ACHN (cell line): Measurements from ENCODE around the gene IL4.

Source experiments
- DNase-seq: peaks from one replicate; pipeline ENCODE4 v3.0.0-alpha.2; 2015
- in situ Hi-C: cut with HindIII; loops from 2 replicates; pipeline ENCODE4 v1.10.0; 2017; ENCODE audit warnings: low sequenced_read_pairs, low pct_ligation_motif_present, low pct_unique_long_range_greater_than_20kb

The IL4 gene

DNA sequence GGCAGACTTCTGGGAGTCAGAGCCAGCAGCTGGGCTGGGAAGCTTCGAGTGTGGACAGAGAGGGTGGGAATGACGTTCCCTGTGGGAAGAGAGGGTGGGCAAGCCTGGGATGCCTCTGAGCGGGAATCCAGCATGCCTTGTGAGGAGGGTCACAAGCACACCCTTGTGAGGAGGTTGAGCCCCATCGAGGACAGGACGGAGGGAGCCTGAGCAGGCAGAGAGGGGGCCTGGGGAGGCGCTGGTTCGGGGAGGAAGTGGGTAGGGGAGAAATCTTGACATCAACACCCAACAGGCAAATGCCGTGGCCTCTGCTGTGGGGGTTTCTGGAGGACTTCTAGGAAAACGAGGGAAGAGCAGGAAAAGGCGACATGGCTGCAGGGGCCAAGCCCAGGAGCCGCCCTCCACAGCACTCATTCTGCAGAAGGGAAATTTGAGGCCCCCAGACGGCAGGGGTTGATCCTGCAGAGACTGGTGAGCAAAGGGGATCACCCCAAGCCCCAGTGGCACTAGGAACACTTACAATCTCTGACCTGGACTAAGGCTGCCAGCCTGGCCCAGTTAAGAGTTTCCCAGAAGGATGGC, 16.9 kb upstream of the IL4 start:
- in situ Hi-C loops, result no loop called here
- no peak for DNase-seq

DNA sequence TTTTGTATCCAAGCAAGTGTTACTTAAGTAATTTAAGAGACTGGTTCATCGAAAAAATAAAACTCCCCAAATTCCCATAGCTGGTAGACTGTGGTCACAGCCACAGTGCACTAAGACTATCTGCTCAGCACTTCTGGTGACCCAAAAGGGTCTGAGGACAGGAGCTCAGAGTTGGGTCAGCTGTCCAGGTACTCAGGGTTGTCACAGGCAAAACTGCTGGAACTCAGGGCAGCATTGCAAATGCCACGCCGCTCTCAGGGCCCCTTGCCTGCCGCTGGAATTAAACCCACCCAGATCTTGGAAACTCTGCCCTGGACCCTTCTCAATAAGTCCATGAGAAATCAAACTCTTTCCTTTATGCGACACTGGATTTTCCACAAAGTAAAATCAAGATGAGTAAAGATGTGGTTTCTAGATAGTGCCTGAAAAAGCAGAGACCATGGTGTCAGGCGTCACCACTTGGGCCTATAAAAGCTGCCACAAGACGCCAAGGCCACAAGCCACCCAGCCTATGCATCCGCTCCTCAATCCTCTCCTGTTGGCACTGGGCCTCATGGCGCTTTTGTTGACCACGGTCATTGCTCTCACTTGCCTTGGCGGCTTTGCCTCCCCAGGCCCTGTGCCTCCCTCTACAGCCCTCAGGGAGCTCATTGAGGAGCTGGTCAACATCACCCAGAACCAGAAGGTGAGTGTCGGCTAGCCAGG, 16.0 kb upstream of the IL4 start, which contains the start of gene IL13:
TSS of gene IL13 (plus strand) at position 498 of the 705 bp plus-strand sequence. CDS start at position 512, 14 bp downstream.
- no peak for DNase-seq
- in situ Hi-C loops, result no loop called here

DNA sequence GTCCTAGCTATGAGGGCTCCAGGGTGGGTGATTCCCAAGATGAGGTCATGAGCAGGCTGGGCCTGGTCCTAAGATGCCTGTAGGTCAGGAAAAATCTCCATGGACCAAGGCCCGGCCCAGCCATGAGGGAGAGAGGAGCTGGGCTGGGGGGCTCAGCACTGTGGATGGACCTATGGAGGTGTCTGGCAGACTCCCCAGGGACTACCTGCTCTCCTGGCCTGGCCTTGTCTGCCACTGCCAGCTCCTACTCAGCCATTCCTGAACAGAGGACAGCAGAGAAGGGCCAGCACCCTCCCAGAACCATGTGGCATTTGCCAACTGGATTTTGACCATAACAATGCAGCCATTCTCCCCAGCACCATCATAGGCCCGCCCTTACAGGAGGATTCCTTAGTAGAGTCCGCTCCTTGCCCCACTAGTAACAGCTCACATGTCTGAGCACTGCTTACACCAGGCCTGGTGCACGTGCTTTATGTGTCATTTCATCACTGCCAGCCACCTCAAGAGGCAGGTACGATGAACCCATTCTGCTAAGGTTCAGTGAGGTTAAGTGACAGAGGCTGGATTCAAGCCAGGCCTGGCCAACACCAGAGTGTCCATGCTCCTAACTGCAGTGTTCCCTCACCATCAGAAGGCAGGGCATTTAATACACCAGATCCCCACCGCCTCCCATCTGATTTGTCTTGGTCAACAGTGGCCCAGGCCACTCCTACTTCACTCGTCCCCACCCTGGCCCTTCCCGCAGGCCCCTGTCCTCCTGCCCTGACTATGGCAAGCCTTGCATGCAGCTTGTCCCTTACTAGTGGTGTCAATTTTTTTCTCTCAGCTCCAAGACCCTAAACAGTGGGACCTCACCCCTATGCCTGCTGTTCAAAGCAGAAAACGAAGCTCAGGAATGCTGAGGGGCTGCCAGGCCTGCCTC, 15.1 kb upstream of the IL4 start:
- no peak for DNase-seq
- in situ Hi-C loops, result no loop called here

DNA sequence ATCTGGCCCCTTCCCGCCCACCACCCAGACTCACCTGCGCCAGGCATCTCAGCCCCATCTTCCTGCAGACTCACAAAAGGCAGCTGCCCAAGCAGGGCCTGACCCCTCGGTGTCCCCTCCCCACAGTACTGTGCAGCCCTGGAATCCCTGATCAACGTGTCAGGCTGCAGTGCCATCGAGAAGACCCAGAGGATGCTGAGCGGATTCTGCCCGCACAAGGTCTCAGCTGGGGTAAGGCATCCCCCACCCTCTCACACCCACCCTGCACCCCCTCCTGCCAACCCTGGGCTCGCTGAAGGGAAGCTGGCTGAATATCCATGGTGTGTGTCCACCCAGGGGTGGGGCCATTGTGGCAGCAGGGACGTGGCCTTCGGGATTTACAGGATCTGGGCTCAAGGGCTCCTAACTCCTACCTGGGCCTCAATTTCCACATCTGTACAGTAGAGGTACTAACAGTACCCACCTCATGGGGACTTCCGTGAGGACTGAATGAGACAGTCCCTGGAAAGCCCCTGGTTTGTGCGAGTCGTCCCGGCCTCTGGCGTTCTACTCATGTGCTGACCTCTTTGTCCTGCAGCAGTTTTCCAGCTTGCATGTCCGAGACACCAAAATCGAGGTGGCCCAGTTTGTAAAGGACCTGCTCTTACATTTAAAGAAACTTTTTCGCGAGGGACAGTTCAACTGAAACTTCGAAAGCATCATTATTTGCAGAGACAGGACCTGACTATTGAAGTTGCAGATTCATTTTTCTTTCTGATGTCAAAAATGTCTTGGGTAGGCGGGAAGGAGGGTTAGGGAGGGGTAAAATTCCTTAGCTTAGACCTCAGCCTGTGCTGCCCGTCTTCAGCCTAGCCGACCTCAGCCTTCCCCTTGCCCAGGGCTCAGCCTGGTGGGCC, 13.9 kb upstream of the IL4 start:
- no peak for DNase-seq
- in situ Hi-C loops, result no loop called here

DNA sequence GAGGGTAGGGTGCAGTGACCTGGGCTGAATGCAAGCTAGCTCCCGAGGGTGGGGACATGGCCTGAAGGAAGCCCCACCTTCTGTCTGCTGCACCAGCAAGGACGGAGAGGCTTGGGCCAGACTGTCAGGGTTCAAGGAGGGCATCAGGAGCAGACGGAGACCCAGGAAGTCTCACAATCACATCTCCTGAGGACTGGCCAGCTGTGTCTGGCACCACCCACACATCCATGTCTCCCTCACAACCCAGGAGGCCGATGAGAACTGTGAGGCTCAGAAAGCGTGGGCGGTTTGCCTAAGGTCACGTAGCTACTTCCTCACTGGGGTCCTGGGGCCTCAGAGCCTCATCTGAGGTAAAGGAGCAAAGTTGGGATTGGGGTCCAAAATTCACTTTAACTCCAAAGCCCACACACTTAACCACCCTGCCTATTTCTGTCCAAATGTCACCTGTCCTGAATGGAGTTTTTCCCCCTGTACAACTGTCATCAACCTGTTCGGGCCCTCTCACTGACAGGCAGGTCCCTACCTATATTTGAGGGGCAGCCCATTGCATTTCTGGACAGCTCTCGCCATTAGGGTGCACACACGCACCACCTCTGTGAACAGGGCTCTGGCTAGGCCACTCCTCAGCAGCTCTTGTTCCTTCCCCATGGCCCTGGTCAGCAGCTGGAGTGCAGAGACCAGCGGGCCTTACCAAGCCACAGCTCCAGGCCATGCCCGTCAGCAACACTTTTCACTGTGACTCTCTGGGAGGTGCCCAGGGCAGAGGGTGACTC, 12.4 kb upstream of the IL4 start:
- no peak for DNase-seq

DNA sequence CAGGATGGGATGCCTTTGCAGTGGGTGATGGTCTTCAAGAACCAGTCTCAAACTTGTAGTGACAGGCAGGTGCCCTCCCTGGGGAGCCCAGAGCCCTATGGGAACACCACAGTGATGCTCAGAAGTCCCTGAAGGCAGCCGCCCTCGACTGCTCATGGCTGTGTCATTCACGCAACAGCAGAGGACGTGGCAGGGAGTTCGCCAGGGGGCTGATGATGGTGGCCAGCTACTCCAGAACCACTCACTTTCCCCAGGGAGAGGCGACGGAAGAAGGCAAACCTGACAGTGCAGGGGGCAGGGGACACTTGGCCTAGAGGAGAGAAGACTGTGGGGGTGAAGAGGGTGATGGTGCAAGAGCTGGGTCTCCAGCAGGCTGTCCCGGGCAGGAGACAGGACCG, 11.8 kb upstream of the IL4 start:
- no peak for DNase-seq
- in situ Hi-C loops, result no loop called here

More for the DNA sequence above, 12.4 kb upstream of the IL4 start:
- in situ Hi-C loops, result no loop called here

DNA sequence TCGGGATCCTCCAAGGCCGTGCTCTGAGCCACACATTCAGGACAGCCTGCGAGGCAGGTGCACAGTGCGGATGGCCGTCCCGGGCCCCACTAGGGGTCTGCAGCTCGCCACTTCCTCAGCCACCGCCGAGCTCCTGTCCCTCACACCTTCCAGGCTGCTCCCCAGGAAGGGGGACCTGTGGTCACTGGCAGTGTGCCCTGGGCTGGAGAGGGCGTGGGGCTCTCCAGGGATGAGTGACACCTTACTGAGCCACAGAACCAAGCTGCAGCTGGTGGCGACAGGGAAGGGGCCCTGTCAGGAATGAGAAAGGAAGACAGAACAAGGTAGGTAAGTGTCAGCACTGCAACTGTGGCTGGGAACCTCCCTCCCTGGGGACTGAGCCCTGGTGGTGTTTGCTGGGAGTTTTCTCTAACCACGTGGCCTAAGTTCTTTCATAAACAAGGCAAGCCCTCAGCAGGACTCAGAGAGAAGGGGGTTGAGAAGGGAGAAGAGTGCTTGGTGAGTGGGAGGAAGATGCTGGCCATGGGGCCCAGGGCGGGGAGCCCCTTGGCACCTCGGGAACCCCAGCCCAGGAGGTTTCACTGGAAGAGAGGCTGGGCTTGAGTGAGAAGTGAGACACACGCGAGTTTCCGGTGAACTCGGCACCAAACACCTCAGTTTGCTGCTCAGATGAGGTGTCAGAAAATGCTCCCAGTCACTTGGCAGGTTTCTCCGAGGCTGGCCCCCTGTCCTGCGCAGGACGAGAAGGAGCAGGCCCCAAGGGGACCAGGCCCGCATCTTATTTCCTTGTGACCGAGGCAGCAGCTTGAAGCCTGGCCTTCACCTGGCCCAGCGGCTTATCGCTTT, 10.6 kb upstream of the IL4 start:
- DNase-seq, result no peak
- in situ Hi-C loops, result no loop called here

DNA sequence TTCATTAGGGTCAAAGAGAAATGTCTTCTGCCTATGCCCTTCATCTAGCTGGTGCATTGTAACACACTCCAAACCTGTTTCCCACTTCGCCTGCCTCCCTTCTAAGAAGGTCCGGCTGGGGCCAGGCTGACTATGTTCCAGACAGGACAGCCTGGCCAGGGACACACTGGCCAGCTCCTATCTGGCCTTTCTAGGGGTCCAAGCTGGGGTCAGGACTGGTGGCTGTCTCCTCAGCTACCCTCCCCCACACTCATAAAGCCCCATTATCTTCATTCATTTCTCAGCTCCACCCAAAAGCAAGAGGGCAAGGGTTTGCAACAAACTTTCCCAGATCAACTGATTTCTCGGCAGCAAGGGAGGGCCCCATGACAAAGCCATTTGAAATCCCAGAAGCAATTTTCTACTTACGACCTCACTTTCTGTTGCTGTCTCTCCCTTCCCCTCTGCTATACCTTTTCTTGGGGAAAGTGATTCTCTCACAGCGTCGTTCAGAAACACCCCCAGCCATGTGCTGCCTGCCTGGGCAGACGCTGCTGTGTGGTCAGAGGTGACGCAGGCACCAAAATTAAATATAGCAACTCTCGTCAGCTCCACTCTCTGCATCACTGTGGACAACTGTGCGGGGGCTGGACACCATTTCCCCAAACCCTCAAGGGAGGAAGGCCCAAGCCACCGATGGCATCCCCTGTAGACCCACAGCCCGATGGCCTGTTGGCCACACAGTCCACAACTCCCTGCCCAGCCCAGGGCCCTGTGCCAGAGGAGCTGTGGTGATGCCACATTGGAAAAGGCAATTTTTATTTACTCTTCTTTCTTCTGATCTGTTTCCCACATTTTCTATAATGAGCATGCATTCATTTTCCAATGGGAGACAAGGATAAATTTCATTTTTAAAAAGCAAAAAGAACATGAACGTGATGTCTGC, 9.8 kb upstream of the IL4 start:
- no peak for DNase-seq
- in situ Hi-C loops, result no loop called here

DNA sequence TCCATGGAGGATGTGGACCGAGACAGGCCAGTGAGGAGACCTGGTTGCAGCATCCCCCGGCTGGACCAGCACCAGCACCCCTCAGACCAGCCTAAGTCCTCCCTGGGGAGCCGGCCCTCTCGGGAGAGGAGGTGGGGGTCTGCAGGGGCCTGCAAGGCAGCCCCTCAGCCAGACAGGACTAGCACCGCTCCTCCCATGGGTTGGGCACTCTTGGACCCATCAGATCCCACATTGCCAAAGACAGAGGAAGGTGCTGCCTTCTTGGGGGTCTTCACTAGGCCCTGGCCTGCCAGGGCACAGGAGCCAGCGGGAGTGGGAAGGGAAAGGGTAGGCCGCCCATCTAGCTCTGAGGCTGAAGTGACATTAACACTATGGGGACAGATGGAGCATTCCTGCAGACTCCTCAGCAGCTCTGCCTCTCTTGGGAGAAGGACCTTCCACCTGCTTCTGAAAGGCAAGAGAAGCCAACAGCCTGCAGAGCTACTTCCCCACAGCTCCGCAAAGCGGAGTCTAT, 9.0 kb upstream of the IL4 start:
- no peak for DNase-seq
- in situ Hi-C loops, result no loop called here

DNA sequence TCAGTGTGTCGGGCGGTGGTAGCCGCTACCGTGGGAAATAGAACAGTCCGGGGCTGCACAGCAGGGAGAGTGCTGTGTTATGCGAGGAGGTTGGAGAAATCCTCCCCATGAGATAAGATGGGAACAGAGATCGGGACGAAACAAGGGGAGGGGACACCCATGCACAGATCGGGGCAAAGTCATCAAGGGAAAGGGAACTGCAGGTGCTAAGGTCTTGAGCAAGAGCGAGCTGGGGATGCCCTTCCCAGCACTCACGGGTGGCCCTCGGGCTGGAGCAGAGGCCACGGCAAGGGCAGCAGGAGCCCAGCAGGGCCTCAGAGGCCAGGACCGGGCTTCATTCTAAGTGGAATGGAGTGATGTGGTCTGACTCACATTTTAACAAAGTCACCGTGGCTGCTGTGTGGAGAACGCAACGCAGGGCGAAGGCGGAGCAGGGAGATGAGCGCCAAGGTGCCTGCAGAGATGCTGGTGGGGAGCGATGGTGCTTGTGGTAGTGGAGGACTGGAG, 8.2 kb upstream of the IL4 start:
- in situ Hi-C loops, result no loop called here
- no peak for DNase-seq

DNA sequence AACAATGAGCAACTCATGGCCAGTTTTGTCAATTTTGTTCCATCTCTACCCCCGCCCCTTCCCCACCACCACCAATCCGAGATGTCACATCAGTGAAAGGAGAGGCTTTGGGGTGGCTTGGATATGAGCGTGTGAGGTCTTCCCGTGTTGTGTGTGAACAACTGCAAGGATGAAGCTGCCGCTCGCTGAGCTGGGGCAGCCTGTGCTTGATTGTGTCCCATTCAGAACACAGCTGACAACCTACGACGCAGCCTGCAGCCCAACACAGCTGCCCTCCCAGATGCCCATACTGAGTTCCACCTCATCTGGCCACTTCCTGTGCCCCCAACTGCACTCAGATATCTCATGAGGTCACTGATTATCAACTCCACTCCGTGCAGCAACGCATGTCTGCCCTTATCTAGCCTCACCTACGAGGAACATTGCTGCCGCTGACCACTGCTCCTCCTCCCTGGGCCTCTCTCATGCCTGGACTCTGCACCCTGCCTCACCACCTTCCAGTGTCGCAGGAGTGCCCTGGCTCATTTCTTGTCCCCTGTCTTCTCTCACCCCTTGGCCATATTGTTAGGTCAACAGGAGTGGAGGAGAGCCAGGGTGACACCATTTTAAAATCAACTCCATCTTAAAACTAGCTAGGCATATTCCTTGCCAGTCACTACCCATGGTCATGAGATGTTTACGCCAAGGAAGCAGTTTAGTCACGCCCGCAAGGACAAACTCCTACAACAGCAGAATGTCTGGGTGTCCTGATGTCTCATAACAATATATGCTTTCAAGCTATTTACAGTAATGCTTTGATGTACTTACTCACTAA, 7.3 kb upstream of the IL4 start:
- in situ Hi-C loops, result no loop called here
- no peak for DNase-seq

DNA sequence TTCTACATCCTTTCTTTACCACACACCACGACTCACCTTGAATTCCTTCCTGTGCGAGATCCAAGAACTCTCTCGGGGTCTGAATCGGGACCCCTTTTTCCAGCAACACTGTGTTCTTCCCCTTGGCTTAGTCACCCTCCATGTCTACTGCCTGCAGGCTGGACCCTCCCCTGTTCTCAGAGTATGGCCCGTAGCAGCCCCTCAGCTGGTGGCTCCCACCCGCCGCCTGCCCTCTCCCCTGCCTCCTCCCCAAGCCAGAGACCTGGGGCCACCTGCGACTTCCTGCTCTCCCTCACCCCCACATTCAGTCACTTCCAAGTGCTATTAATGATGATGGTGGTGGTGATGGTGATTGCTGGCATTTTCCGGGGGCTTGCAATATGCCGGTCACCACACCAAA, 6.5 kb upstream of the IL4 start:
- in situ Hi-C loops, result no loop called here
- DNase-seq, result no peak

DNA sequence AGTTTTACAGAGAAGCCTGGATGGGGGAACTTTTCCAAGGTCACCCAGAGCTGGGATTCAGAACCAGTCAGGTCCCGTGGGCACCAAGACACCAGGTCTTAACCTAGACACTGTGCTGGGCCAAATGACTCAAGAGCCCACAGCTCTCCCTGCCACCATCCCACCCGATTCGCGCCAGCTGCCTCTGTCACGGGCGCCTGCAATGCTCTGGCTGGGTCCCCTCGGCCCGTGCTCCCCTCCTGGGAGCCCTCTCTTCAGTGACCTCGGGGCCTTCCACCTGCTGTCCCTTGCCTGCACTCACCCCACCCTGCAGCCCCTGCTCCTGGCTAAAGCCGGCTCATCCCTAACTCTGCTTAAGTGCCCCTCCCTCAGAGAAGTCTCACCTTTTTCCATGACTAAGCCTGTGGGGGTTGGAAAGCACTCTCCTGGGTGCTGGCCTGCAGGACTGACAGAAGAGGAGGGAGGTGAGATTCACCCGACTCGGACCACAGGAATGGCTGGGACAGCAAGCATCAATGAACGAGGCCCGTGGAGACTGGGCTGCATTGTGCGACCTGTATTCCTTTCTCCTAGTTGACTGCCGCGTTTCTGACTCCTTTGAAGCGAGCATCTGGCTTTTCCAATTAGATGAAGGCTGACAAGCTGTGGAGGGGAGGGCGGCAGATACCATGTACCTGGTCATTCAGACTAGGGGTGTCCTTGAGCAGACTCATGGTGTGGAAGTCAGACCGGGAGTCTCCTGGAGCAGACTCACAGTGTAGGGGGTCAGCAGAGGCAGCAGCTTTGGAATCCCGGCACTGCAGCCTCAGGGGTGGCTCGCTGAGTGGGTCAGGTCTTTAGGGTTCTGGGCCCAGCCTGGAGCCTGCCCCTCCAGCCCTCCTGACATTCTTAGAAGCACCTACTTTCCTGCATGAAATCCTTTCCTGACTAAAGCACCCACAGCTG, 5.8 kb upstream of the IL4 start:
- DNase-seq, result no peak
- in situ Hi-C loops, result no loop called here
